Peyer's patch (tissue), 4 donors: Measurements from ENCODE around the gene ZNF425. TPM values are rescaled to one million over a fixed set of nuclear protein-coding genes. Genes with fewer than 3 reads are reported as not detected.
"Not testable (repeated sequence)": the region's sequence is repeated elsewhere in the genome, so short reads cannot be mapped to it uniquely, and the experiment has no call there.

ENCODE experiments used
- DNase-seq, 3 donors: peaks; one replicate each; pipeline ENCODE4 v3.0.0-alpha.2; 2017 to 2019
- H3K27ac ChIP-seq, 4 donors: fragments of 200-600 bp; sonication (generic); one replicate each; pipeline ENCODE4 v1.5.1; 2016 to 2019
- H3K27me3 ChIP-seq, 2 donors: fragments of 200-600 bp; sonication (generic); one replicate each; pipeline ENCODE4 v1.5.1; 2019
- H3K36me3 ChIP-seq, 3 donors: fragments of 200-600 bp; sonication (generic); one replicate each; pipeline ENCODE4 v1.5.1; 2016 to 2019
- H3K4me1 ChIP-seq, 4 donors: fragments of 200-600 bp; sonication (generic); one replicate each; pipeline ENCODE4 v1.5.1; 2016 to 2019
- H3K4me3 ChIP-seq, 4 donors: fragments of 200-600 bp; sonication (generic); 1 replicate in 3 of 4; 2 replicates in 1 of 4; pipeline ENCODE4 v1.5.1; 2016 to 2019; ENCODE audit warnings: mild to moderate bottlenecking in 1 of 4
- H3K9me3 ChIP-seq, 4 donors: fragments of 200-600 bp; sonication (generic); one replicate each; pipeline ENCODE4 v1.5.1; 2016 to 2019; ENCODE audit warnings: mild to moderate bottlenecking in 1 of 4
- CTCF ChIP-seq, 6 experiments: fragments of 450-650 bp in 4 of 6; fragments of 200-600 bp in 2 of 6; sonication (generic) in 1 of 6; IDR thresholded peaks; one replicate each; pipeline ENCODE4 v1.5.1; 2017 to 2019; ENCODE audit warnings: antibody characterized with exemption in 6 of 6, mild to moderate bottlenecking in 3 of 6, moderate library complexity in 1 of 6
- POLR2A ChIP-seq, 2 donors: fragments of 450-650 bp; IDR thresholded peaks; one replicate each; pipeline ENCODE4 v1.5.1; 2017; ENCODE audit warnings: antibody characterized with exemption in 2 of 2, mild to moderate bottlenecking in 2 of 2, moderate library complexity in 2 of 2
- total RNA-seq, 4 donors: library from RNA; depleted of rRNA; stranded (reverse); fragments of >200 nt; gene quantifications; one replicate each; pipeline ENCODE4 v1.1.0, GENCODE V29; 2016

The ZNF425 gene
- total RNA-seq, 4 donors from 2014 or later, result 0.88 to 2.5 (median 2.0) TPM

- H3K36me3 ChIP-seq, result no peaks in the 10 kb centered on the region
- no peaks in the 10 kb centered on the region for H3K27me3 ChIP-seq
- peaks cover 0 to 14% (median 8%) of the 10 kb centered on the region in 4 donors for H3K4me1 ChIP-seq
- H3K4me3 ChIP-seq, result peak overlapping the region; percentile 86 to 100 (median 90)
- peak overlapping the region; percentile 82 to 95 (median 91) for H3K27ac ChIP-seq
- peak; percentile 52 to 78 (median 74) for DNase-seq
- TF ChIP-seq POLR2A (IDR thresholded peaks at IDR 0.05), result peak in 1 of 2 donors; percentile 7
- peak in 1 of 6 experiments; percentile 9 for TF ChIP-seq CTCF (IDR thresholded peaks at IDR 0.05)
- peaks cover 0 to 4% (median 0%) of the 10 kb centered on the region in 4 donors for H3K9me3 ChIP-seq
Measured at GRCh38 chr7:149147752-149148653, 21.9 kb upstream of the ZNF425 start.

DNA sequence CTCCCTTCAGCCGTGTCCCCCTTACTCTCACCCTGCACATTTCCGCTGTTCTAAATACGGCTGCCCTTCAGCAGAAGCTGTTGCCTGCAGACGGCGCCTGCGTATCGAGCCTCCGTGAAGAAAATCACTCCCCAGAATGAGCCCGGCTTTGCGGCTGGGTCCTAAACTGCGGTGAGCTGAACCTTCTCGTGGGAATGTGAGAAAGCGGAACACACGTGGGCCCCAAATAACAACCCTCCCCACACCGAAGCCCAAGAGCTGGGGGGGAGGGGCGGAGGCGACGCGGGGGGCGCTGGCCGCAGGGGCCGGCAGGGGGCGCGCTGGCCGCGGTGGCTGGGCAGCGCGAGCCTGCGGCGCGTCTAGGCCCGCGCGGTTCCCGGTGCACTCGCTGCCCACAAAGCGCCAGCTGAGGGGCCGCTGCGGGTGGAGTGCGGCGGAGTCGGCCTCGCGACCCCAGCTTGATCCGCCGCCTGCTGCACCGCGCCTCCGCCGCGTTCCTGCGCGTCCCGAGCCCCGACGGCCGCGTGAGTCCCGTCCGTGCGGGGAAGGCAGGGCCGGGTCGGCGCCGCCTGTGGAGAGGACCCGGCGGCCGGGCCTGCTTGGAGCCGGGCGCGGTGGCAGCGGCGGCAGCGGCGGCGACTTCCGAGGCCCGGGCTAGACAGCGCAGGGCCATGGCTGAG, 21.1 kb upstream of the ZNF425 start, which contains the start of gene ZNF398:
ZNF398 (plus strand) TSS at position 382 of the 680 bp plus-strand sequence; CDS start at position 672, 290 bp downstream.
- Histone ChIP-seq H3K4me3 (peak within 1 kb of the TSS; percentile 86 to 100 (median 90)), H3K27ac (peak within 1 kb of the TSS; percentile 82 to 95 (median 91)), H3K9me3 (peaks cover 0 to 4% (median 0%) of the 10 kb centered on the region in 4 donors), H3K4me1 (peaks cover 0 to 14% (median 8%) of the 10 kb centered on the region in 4 donors), H3K27me3 (no peaks in the 10 kb centered on the region), H3K36me3 (no peaks in the 10 kb centered on the region)
- TF ChIP-seq POLR2A (IDR thresholded peaks at IDR 0.05) (peak in 1 of 2 donors; percentile 55), CTCF (IDR thresholded peaks at IDR 0.05) (peak; percentile 55 to 93 (median 74))
- peak; percentile 84 to 89 (median 89) for DNase-seq

DNA sequence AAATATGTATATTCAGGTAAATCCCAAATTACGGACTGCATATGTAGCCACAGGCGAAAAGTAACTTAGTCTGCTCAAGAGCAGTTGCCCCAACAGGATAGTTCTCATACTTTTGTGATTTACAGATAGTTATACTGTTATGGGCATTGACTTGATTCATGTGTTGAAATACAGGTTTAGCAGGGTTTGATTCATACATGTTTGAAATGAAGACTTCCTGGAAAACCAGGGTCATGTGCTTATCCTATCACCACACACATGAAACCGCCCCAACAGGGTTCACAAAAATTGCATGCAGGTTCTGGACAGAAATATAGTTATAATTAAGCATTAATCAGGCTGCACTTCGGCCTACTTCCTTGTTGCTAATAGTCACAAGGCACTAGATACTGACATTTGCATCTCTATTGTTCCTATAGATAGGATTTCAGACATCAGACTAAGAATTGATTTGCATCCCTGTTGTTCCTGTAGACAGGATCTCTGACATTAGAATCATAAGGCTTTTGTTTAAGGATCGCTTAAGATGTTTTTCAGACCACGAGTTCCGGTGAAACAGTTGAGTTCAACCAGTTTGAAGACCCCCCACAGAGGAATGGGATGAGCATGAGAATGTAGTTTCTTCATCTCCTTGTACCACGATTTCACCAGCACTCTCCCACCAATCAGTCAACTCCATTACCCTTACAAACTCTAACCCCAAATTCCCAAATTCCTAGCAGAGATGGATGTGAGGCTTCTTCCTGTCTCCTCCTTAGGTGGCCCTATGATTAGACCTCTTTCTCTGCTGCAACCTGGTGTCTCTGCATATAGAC, 19.1 kb upstream of the ZNF425 start:
- Histone ChIP-seq H3K36me3 (no peaks in the 10 kb centered on the region), H3K4me3 (peak overlapping the region in 1 of 4 donors; percentile 88), H3K9me3 (peaks cover 0 to 4% (median 0%) of the 10 kb centered on the region in 4 donors), H3K4me1 (peaks cover 0 to 14% (median 8%) of the 10 kb centered on the region in 4 donors), H3K27ac (peak overlapping the region in 1 of 4 donors; percentile 39), H3K27me3 (no peaks in the 10 kb centered on the region)
- TF ChIP-seq POLR2A (IDR thresholded peaks at IDR 0.05), result no peak
- no peak for DNase-seq

DNA sequence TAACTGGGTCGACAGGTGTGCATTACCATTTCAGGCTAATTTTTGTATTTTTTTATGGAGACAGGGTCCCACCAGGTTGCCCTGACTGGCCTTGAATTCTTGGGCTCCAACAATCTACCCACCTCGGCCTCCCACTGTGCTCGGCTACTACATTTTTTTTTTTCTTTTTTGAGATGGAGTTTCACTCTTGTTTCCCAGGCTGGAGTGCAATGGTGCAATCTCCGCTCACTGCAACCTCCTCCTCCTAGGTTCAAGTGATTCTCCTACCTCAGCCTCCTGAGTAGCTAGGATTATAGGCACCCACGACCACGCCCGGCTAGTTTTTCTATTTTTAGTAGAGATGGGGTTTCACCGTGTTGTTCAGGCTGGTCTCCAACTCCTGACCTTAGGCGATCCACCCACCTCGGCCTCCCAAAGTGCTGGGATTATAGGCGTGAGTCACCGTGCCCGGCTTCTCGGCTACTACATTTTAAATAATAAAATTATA, 18.4 kb upstream of the ZNF425 start:
- not testable (repeated sequence) for H3K9me3 ChIP-seq, DNase-seq, H3K27me3 ChIP-seq

DNA sequence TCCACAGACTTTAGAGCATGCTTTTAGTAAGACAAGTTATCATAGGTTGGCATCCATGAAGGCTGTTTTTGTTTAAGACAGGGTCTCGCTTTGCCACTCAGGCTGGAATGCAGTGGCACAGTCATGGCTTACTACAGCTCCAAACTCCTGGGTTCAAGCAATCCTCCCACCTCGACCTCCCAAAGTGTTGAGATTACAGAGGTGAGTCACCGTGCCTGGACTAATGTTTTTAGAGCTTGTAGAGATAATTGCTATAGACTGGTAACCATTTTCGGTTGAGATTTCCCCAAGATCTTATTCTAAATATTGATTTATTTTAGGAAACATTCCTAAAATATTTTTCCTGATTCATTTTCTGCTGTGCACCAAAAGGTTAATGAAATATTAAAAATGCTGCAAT, 15.8 kb upstream of the ZNF425 start:
- no peak for DNase-seq
- Histone ChIP-seq H3K9me3 (no peaks in the 10 kb centered on the region), H3K27ac (no peak overlapping the region), H3K36me3 (no peaks in the 10 kb centered on the region), H3K4me3 (no peak overlapping the region), H3K27me3 (no peaks in the 10 kb centered on the region), H3K4me1 (peaks cover 0 to 5% (median under 1%) of the 10 kb centered on the region in 4 donors)
- TF ChIP-seq CTCF (IDR thresholded peaks at IDR 0.05) (no peak), POLR2A (IDR thresholded peaks at IDR 0.05) (no peak)

More for the DNA sequence above, 18.4 kb upstream of the ZNF425 start:
- H3K4me1 ChIP-seq, result peaks cover 0 to 13% (median 7%) of the 10 kb centered on the region in 4 donors
- not testable (repeated sequence) for H3K27ac ChIP-seq, H3K4me3 ChIP-seq, H3K36me3 ChIP-seq

- Histone ChIP-seq H3K36me3 (no peaks in the 10 kb centered on the region), H3K27ac (no peak overlapping the region), H3K9me3 (no peaks in the 10 kb centered on the region), H3K4me1 (no peaks in the 10 kb centered on the region), H3K4me3 (no peak overlapping the region), H3K27me3 (no peaks in the 10 kb centered on the region)
- no peak for TF ChIP-seq POLR2A (IDR thresholded peaks at IDR 0.05)
- DNase-seq, result no peak
Measured at GRCh38 chr7:149140831-149141230, 14.7 kb upstream of the ZNF425 start.
